ENCODE results near the gene SPTAN1.

Gene SPTAN1

DNA sequence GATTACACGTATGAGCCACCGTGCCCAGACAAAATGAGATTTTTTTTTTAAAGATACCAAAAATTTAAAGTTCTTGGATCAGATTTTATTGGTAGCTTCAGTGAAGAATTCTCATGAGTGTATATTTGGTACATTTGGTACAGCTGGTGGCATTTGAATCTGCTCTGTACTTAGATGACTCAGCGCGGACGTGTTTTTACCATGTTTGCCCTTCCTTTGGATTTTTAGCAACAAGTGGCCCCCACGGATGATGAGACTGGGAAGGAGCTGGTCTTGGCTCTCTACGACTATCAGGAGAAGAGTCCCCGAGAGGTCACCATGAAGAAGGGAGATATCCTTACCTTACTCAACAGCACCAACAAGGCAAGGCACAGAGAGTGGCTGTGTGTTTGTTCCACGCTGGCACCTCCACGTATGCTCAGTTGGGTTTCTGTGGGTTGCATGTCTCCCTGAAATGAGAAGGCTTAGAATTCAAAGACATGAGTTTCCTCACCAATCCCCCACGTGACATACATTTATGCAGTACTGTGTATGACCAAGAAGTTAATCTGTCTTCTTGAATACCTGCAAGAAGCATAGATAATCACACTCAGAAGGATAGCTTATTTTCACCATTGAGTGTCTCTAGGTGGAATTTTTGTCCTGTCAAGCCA is 36.3 kb downstream of the SPTAN1 start:
- in situ Hi-C loops (cut with HindIII; ENCODE audit: low pct_unique_long_range_greater_than_20kb, low sequenced_read_pairs) = no loop called here
- TF ChIP-seq JUND (IDR thresholded peaks at IDR 0.05; ENCODE audit: low read depth) = no peak
- DNase-seq (ENCODE audit: low read depth in 1 of 2, low spot score in 1 of 2) = no peak

- in situ Hi-C loops (cut with HindIII; ENCODE audit: low pct_unique_long_range_greater_than_20kb, low sequenced_read_pairs) = no loop called here
- TF ChIP-seq JUND (IDR thresholded peaks at IDR 0.05; ENCODE audit: low read depth) = no peak
Measured at GRCh38 chr9:128593039-128593438, 40.7 kb downstream of the SPTAN1 start.

GRCh38 chr9:128593856-128594255 is 41.5 kb downstream of the SPTAN1 start:
- DNase-seq (ENCODE audit: low read depth in 1 of 2, low spot score in 1 of 2) = no peak
- in situ Hi-C loops (cut with HindIII; ENCODE audit: low pct_unique_long_range_greater_than_20kb, low sequenced_read_pairs) = no loop called here
- TF ChIP-seq JUND (IDR thresholded peaks at IDR 0.05; ENCODE audit: low read depth) = no peak

More at GRCh38 chr9:128593039-128593438, 40.7 kb downstream of the SPTAN1 start:
- no peak for DNase-seq (ENCODE audit: low read depth in 1 of 2, low spot score in 1 of 2)

GRCh38 chr9:128595471-128595870 is 43.1 kb downstream of the SPTAN1 start:
- no peak for TF ChIP-seq JUND (IDR thresholded peaks at IDR 0.05; ENCODE audit: low read depth)
- in situ Hi-C loops (cut with HindIII; ENCODE audit: low pct_unique_long_range_greater_than_20kb, low sequenced_read_pairs) = no loop called here
- no peak for DNase-seq (ENCODE audit: low read depth in 1 of 2, low spot score in 1 of 2)

GRCh38 chr9:128600099-128600498 is 47.7 kb downstream of the SPTAN1 start:
- TF ChIP-seq JUND (IDR thresholded peaks at IDR 0.05; ENCODE audit: low read depth) = no peak
- in situ Hi-C loops (cut with HindIII; ENCODE audit: low pct_unique_long_range_greater_than_20kb, low sequenced_read_pairs) = no loop called here
- DNase-seq (ENCODE audit: low read depth in 1 of 2, low spot score in 1 of 2) = no peak

- no peak for TF ChIP-seq JUND (IDR thresholded peaks at IDR 0.05; ENCODE audit: low read depth)
- DNase-seq (ENCODE audit: low read depth in 1 of 2, low spot score in 1 of 2) = no peak
- in situ Hi-C loops (cut with HindIII; ENCODE audit: low pct_unique_long_range_greater_than_20kb, low sequenced_read_pairs) = no loop called here
Measured at GRCh38 chr9:128603697-128604096, 51.3 kb downstream of the SPTAN1 start.

GRCh38 chr9:128607642-128608350 is 55.4 kb downstream of the SPTAN1 start:
- TF ChIP-seq JUND (IDR thresholded peaks at IDR 0.05; ENCODE audit: low read depth) = no peak
- in situ Hi-C loops (cut with HindIII; ENCODE audit: low pct_unique_long_range_greater_than_20kb, low sequenced_read_pairs) = no loop called here
- DNase-seq (ENCODE audit: low read depth in 1 of 2, low spot score in 1 of 2) = no peak

GRCh38 chr9:128610897-128611296 is 58.5 kb downstream of the SPTAN1 start:
- in situ Hi-C loops (cut with HindIII; ENCODE audit: low pct_unique_long_range_greater_than_20kb, low sequenced_read_pairs) = no loop called here
- TF ChIP-seq JUND (IDR thresholded peaks at IDR 0.05; ENCODE audit: low read depth) = no peak
- DNase-seq (ENCODE audit: low read depth in 1 of 2, low spot score in 1 of 2) = no peak

DNA sequence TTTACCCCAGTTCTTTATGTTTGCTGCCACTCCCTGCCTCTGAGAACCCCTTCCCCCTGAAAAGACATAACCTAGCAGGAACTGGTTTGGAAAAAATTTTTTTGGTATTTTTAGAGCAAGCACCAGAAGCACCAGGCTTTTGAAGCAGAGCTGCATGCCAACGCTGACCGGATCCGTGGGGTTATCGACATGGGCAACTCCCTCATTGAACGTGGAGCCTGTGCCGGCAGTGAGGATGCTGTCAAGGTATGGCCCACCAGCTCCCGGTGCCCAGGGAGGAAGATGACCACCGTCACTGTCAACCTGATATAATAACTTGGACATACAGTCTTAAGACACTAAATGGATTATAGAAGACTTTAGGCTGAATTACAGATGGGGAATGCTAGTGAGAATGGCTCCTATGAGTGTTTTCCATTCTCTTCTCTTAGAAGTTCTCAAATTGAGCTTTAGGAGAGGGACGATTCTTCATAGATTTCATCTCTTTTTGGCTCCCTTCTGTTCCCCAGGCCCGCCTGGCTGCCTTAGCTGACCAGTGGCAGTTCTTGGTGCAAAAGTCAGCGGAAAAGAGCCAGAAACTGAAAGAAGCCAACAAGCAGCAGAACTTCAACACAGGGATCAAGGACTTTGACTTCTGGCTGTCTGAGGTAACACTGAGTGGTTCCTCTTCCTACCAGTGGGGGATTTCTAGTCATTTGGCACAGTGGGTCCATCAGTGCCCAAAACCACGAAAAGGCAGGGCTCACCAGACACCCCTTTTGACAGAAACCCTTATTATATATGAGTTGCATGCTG is 59.4 kb downstream of the SPTAN1 start:
- in situ Hi-C loops (cut with HindIII; ENCODE audit: low pct_unique_long_range_greater_than_20kb, low sequenced_read_pairs) = no loop called here
- no peak for TF ChIP-seq JUND (IDR thresholded peaks at IDR 0.05; ENCODE audit: low read depth)
- no peak for DNase-seq (ENCODE audit: low read depth in 1 of 2, low spot score in 1 of 2)

DNA sequence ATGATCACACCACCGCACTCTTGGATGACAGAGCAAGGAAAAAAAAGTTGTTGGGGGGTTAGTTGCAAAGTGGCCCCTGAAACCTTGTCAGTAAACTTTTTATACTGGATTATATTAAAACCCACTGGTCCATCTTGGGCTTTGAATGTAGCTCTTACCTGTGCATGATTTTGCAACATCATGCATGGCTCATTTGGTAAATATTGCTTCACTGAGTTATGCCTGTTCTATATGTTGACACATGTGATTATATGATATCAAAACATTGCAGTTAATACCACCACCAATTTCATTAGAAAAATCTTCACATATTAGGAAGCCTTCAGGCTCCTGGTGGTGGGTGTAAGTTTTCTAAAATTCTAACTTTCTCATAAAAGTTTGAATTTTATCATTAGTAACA is 62.3 kb downstream of the SPTAN1 start:
- TF ChIP-seq JUND (IDR thresholded peaks at IDR 0.05; ENCODE audit: low read depth) = no peak
- in situ Hi-C loops (cut with HindIII; ENCODE audit: low pct_unique_long_range_greater_than_20kb, low sequenced_read_pairs) = no loop called here
- no peak for DNase-seq (ENCODE audit: low read depth in 1 of 2, low spot score in 1 of 2)

- no peak for TF ChIP-seq JUND (IDR thresholded peaks at IDR 0.05; ENCODE audit: low read depth)
- in situ Hi-C loops (cut with HindIII; ENCODE audit: low pct_unique_long_range_greater_than_20kb, low sequenced_read_pairs) = no loop called here
- no peak for DNase-seq (ENCODE audit: low read depth in 1 of 2, low spot score in 1 of 2)
Measured at GRCh38 chr9:128615571-128615970, 63.2 kb downstream of the SPTAN1 start.

- TF ChIP-seq JUND (IDR thresholded peaks at IDR 0.05; ENCODE audit: low read depth) = no peak
- in situ Hi-C loops (cut with HindIII; ENCODE audit: low pct_unique_long_range_greater_than_20kb, low sequenced_read_pairs) = no loop called here
- no peak for DNase-seq (ENCODE audit: low read depth in 1 of 2, low spot score in 1 of 2)
Measured at GRCh38 chr9:128617943-128618342, 65.6 kb downstream of the SPTAN1 start.

DNA sequence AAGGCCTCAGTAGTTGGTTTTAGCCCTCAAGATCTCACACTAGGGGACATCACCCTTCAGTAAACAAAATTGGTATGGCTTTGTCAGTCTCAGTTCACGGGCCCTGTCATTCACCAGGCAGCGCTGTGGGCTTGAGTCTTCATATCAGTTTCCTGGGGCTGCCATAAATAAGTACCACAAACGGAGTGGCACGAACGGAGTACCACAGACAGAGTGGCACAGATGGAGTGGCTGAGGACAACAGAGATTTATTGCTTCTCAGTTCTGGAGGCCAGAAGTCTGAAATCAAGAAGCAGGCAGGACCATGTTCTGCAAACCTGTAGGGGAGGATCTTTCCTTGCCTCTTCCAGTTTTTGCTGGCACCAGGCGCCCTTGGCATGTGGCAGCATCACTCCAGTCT is 66.7 kb downstream of the SPTAN1 start:
- no peak for TF ChIP-seq JUND (IDR thresholded peaks at IDR 0.05; ENCODE audit: low read depth)
- DNase-seq (ENCODE audit: low read depth in 1 of 2, low spot score in 1 of 2) = no peak
- in situ Hi-C loops (cut with HindIII; ENCODE audit: low pct_unique_long_range_greater_than_20kb, low sequenced_read_pairs) = no loop called here
